PC-3 (cell line): ENCODE measurements around the gene IQSEC3. TPM values are rescaled to one million over a fixed set of nuclear protein-coding genes. Genes with fewer than 3 reads are reported as not detected.

ENCODE experiments used
- ATAC-seq: fragments of 200-7000 bp; cut with Tn5 transposase; 2 replicates; pipeline ENCODE4 v1.9.1; 2020; ENCODE audit warnings: mild to moderate bottlenecking, moderate library complexity
- BruUV-seq: library from RNA; stranded (reverse); fragments of 400-500 nt; replicated peaks from 2 replicates; lab custom pipeline; 2021; lab: Mats Ljungman, UMichigan
- CTCF ChIA-PET: fragments of 300-600 bp; sonication (Branson Sonifier 250); formaldehyde crosslinking; loops from one replicate; lab custom pipeline; 2022; ENCODE audit warnings: antibody characterized with exemption; lab: Charles Lee
- POLR2A ChIA-PET: fragments of 300-600 bp; sonication (Branson Sonifier 250); formaldehyde crosslinking; loops from one replicate; lab custom pipeline; 2022; ENCODE audit warnings: antibody characterized with exemption; ENCODE audit not compliant: unreplicated experiment; lab: Charles Lee
- DNase-seq: peaks from one replicate; pipeline ENCODE4 v3.0.0-alpha.2; 2015
- H2AFZ ChIP-seq: fragments of 300-600 bp; sonication (generic); 2 replicates; pipeline ENCODE4 v1.6.0; 2016; ENCODE audit warnings: antibody characterized with exemption, low read length
- H3F3A ChIP-seq: fragments of 300-600 bp; sonication (generic); one replicate; pipeline ENCODE4 v1.6.0; 2017; ENCODE audit warnings: antibody characterized with exemption, low read length, control low read depth, mild to moderate bottlenecking; ENCODE audit not compliant: unreplicated experiment
- H3K27ac ChIP-seq: fragments of 300-600 bp; sonication (generic); 2 replicates; pipeline ENCODE4 v1.5.1; 2016; ENCODE audit warnings: mild to moderate bottlenecking, low read length
- H3K27me3 ChIP-seq: fragments of 300-600 bp; sonication (generic); 2 replicates; pipeline ENCODE4 v1.6.1; 2016; ENCODE audit warnings: low read length, mixed read lengths
- H3K36me3 ChIP-seq: fragments of 300-600 bp; sonication (generic); 2 replicates; pipeline ENCODE4 v1.6.1; 2016; ENCODE audit warnings: low read depth, mixed run types, low read length, mixed read lengths
- H3K4me1 ChIP-seq: fragments of 300-600 bp; sonication (generic); 2 replicates; pipeline ENCODE4 v1.5.1; 2016; ENCODE audit warnings: low read length; ENCODE audit not compliant: insufficient read depth
- H3K4me2 ChIP-seq: fragments of 300-600 bp; sonication (generic); 2 replicates; pipeline ENCODE4 v1.6.0; 2016; ENCODE audit warnings: low read length
- H3K4me3 ChIP-seq: fragments of 300-600 bp; sonication (generic); 2 replicates; pipeline ENCODE4 v1.5.1; 2016; ENCODE audit warnings: mild to moderate bottlenecking, low read length, mixed read lengths
- H3K79me2 ChIP-seq: fragments of 300-600 bp; sonication (generic); 2 replicates; pipeline ENCODE4 v1.6.1; 2017; ENCODE audit warnings: low read length, mixed read lengths
- H3K9ac ChIP-seq: fragments of 300-600 bp; sonication (generic); 2 replicates; pipeline ENCODE4 v1.6.0; 2016; ENCODE audit warnings: mild to moderate bottlenecking, low read length
- H3K9me2 ChIP-seq: fragments of 300-600 bp; sonication (generic); replicated peaks from 2 replicates; pipeline ENCODE4 v1.6.1; 2016; ENCODE audit warnings: mixed run types, low read length, mixed read lengths
- H3K9me3 ChIP-seq: fragments of 300-600 bp; sonication (generic); 2 replicates; pipeline ENCODE4 v1.6.1; 2016; ENCODE audit warnings: low read length, mixed read lengths
- H4K20me1 ChIP-seq: fragments of 300-600 bp; sonication (generic); 2 replicates; pipeline ENCODE4 v1.6.1; 2016; ENCODE audit warnings: low read length, mixed read lengths
- EZH2 ChIP-seq: fragments of 300-600 bp; sonication (generic); IDR thresholded peaks from one replicate; pipeline ENCODE4 v1.6.1; 2017; ENCODE audit warnings: antibody characterized with exemption, mild to moderate bottlenecking, low read length; ENCODE audit not compliant: unreplicated experiment
- EZH2phosphoT487 ChIP-seq: fragments of 300-600 bp; sonication (generic); IDR thresholded peaks from 2 replicates; pipeline ENCODE4 v1.6.1; 2018; ENCODE audit warnings: mild to moderate bottlenecking, antibody characterized with exemption, low read length, borderline replicate concordance
- intact Hi-C: fragments of 100-400 bp; cut with micrococcal nuclease; formaldehyde crosslinking; loops from 2 replicates; pipeline ENCODE4 v1.9.0; 2023
- total RNA-seq: library from RNA; depleted of rRNA; stranded (reverse); fragments of >200 nt; gene quantifications from 2 replicates; pipeline ENCODE4 v1.2.3, GENCODE V29; 2014
- TF ChIP-seq, protein P1 (sequence below): fragments of 300-600 bp; sonication (generic); conservative IDR thresholded peaks from 2 replicates; pipeline ENCODE4 v1.5.1; 2017; ENCODE audit warnings: antibody characterized with exemption, low read depth, mild to moderate bottlenecking, low read length

Gene IQSEC3
- total RNA-seq, 1 experiment from 2014 or later = 0.11 TPM

DNA sequence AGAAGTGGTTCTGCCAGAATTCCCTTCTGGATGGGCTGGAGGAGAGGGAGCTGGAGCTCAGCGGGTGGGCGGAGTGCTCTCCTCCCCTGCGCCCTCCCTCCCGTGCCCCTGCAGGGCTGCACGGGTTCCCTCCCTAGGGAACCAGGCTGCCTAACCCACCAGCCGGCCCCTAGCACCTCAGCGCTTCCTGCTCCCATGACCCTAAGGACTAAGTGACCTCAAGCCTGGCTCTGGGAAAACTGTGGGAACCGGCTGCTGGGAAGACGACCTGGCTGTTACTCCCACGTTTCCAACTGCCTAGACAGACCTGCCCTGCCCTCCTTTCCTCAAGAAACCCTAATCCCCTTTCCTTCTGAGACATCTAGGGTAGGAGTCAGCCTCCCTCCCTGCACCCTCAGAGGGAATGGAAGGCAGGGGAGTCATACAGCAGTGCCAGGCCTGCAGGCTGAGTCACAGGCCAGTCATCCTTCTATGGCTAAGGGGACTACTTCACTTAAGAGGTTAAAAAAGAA is 115.9 kb downstream of the IQSEC3 start:
- CTCF ChIA-PET = no interaction called here

DNA sequence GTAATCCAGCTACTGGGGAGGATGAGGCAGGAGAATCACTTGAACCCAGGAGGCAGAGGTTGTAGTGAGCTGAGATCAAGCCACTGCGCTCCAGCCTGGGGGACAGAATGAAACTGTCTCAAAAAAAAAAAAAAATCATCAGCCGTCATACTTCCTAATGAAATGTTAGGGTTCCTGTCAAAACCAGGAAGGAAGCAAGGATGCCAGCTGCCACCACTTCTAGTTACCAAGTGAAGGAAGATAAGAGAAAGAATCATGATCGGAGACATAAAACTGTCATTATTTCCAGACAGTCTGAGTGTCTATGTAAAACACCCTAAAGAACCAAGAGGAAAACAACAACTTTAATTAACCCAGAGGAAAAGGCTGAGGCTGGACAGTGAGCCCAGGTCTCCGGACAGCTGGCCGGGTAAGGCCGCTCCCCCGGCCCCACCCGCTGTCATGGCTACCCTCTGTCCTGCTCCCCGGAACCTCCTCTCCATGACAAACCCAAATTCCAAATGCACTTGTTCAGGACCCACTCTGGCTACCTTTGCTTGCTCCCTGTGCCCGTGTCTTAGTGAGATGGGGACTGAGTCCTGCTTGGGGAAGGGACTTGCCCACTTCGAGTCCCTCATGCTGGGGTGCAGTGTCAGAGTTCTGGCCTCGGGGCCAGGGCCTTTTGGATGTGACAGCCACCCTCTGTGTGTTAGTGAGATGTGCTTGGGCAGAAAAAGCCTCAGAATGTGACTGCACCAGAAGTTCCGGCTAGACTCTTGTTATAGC is 118.4 kb downstream of the IQSEC3 start:
- H3K36me3 ChIP-seq = no peaks in the 10 kb centered on the region
- peaks cover 4% of the 10 kb centered on the region for H3F3A ChIP-seq
- intact Hi-C loops = no loop called here
- ChIA-PET POLR2A (no interaction called here), CTCF (no interaction called here)
- H4K20me1 ChIP-seq = no peaks in the 10 kb centered on the region
- no peaks in the 10 kb centered on the region for H3K27me3 ChIP-seq
- no peaks in the 10 kb centered on the region for H3K9me3 ChIP-seq
- no peak overlapping the region for H2AFZ ChIP-seq
- no peak overlapping the region for H3K4me2 ChIP-seq
- H3K4me3 ChIP-seq = no peak overlapping the region
- H3K79me2 ChIP-seq = no peaks in the 10 kb centered on the region
- H3K9ac ChIP-seq = no peak overlapping the region
- TF ChIP-seq EZH2 = no peak
- TF ChIP-seq EZH2phosphoT487 = no peak
- TF ChIP-seq, protein P1, sequence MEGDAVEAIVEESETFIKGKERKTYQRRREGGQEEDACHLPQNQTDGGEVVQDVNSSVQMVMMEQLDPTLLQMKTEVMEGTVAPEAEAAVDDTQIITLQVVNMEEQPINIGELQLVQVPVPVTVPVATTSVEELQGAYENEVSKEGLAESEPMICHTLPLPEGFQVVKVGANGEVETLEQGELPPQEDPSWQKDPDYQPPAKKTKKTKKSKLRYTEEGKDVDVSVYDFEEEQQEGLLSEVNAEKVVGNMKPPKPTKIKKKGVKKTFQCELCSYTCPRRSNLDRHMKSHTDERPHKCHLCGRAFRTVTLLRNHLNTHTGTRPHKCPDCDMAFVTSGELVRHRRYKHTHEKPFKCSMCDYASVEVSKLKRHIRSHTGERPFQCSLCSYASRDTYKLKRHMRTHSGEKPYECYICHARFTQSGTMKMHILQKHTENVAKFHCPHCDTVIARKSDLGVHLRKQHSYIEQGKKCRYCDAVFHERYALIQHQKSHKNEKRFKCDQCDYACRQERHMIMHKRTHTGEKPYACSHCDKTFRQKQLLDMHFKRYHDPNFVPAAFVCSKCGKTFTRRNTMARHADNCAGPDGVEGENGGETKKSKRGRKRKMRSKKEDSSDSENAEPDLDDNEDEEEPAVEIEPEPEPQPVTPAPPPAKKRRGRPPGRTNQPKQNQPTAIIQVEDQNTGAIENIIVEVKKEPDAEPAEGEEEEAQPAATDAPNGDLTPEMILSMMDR = no peak
- no peak for ATAC-seq
- no TSS peak for BruUV-seq
- no peaks in the 10 kb centered on the region for H3K9me2 ChIP-seq
- DNase-seq = no peak
- peaks cover 16% of the 10 kb centered on the region for H3K4me1 ChIP-seq
- no peak overlapping the region for H3K27ac ChIP-seq

More for the DNA sequence above, 115.9 kb downstream of the IQSEC3 start:
- POLR2A ChIA-PET = no interaction called here
- Histone ChIP-seq H3K4me1 (peaks cover 16% of the 10 kb centered on the region), H3K79me2 (no peaks in the 10 kb centered on the region), H3F3A (peaks cover 4% of the 10 kb centered on the region), H2AFZ (0 out of 2 replicates have a peak overlapping the region, but pooled peaks have one; percentile 18), H3K9me3 (no peaks in the 10 kb centered on the region), H3K4me3 (no peak overlapping the region), H3K9ac (peak overlapping the region; percentile 78), H3K27me3 (no peaks in the 10 kb centered on the region), H4K20me1 (no peaks in the 10 kb centered on the region), H3K4me2 (peak overlapping the region; percentile 26), H3K36me3 (no peaks in the 10 kb centered on the region), H3K9me2 (no peaks in the 10 kb centered on the region), H3K27ac (peak overlapping the region; percentile 92)
- no TSS peak for BruUV-seq
- intact Hi-C loops = no loop called here
- ATAC-seq (peak; percentile 97), DNase-seq (peak; percentile 84)
- TF ChIP-seq EZH2phosphoT487 = no peak
- TF ChIP-seq, protein P1 = no peak
- no peak for TF ChIP-seq EZH2

DNA sequence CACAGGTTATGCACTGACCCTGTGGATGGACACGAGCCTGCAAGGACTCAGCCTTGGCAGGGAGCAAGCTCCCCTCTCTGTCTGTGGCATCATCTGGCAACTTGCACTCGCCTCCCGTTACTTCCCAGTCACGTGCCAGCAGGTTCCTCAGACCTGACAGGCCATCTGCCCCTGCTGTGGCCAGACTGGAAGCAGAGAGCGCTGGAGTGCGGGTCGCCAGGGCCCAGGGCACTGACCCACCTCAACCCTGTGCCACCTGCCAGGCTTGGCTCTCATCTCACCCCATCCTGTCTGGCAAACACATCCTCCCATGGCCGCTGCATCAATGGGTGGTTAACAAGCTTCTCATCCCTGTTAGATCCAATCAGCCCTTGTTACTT is 119.0 kb downstream of the IQSEC3 start:
- Histone ChIP-seq H3F3A (peaks cover 4% of the 10 kb centered on the region), H3K4me1 (peaks cover 16% of the 10 kb centered on the region), H4K20me1 (no peaks in the 10 kb centered on the region), H3K4me2 (no peak overlapping the region), H3K27ac (no peak overlapping the region), H3K9ac (no peak overlapping the region), H3K27me3 (no peaks in the 10 kb centered on the region), H3K9me3 (no peaks in the 10 kb centered on the region), H3K9me2 (no peaks in the 10 kb centered on the region), H2AFZ (no peak overlapping the region), H3K79me2 (no peaks in the 10 kb centered on the region), H3K36me3 (no peaks in the 10 kb centered on the region), H3K4me3 (no peak overlapping the region)
- POLR2A ChIA-PET = no interaction called here
- intact Hi-C loops = no loop called here
- DNase-seq = no peak
- CTCF ChIA-PET = no interaction called here
- BruUV-seq = no TSS peak
- no peak for TF ChIP-seq EZH2phosphoT487
- no peak for TF ChIP-seq EZH2
- TF ChIP-seq, protein P1 = no peak
- no peak for ATAC-seq
